SK-N-SH treated with all-trans-retinoic acid at 6 μM for 48 hours (cell line): ENCODE results near the gene TMEM167A.
A peak's percentile ranks its signal among the peaks of the same experiment; 100 is the strongest.

Experiments used
- ATAC-seq: fragments of 200-7000 bp; cut with Tn5 transposase; 3 replicates; pipeline ENCODE4 v1.9.1; 2020; ENCODE audit warnings: mild to moderate bottlenecking, moderate library complexity
- ARNTL ChIP-seq: fragments of 450-650 bp; formaldehyde crosslinking; IDR thresholded peaks from 2 replicates; pipeline ENCODE4 v1.5.0; 2020; ENCODE audit warnings: low read depth, mild to moderate bottlenecking, moderate library complexity, borderline replicate concordance
- BACH2 ChIP-seq: fragments of 250-450 bp; sonication (Bioruptor Pico); IDR thresholded peaks from 2 replicates; pipeline ENCODE4 v1.9.0; 2021; ENCODE audit warnings: mild to moderate bottlenecking, borderline replicate concordance
- CSDC2 ChIP-seq: fragments of 250-450 bp; sonication (Bioruptor Pico); IDR thresholded peaks from 2 replicates; pipeline ENCODE4 v1.5.0; 2020; ENCODE audit warnings: mild to moderate bottlenecking, moderate library complexity
- ESRRG ChIP-seq: fragments of 250-450 bp; sonication (Bioruptor Pico); IDR thresholded peaks from 2 replicates; pipeline ENCODE4 v1.6.1; 2021; ENCODE audit warnings: mild to moderate bottlenecking
- ISL1 ChIP-seq: fragments of 250-450 bp; sonication (Bioruptor Pico); IDR thresholded peaks from 2 replicates; pipeline ENCODE4 v2.1.2; 2022; ENCODE audit warnings: mild to moderate bottlenecking, moderate library complexity
- OSR1 ChIP-seq: fragments of 250-450 bp; sonication (Bioruptor Pico); IDR thresholded peaks from 2 replicates; pipeline ENCODE4 v1.8.0; 2022; ENCODE audit warnings: moderate library complexity, mild to moderate bottlenecking, inconsistent platforms
- POU6F1 ChIP-seq: fragments of 250-450 bp; sonication (Bioruptor Pico); IDR thresholded peaks from 2 replicates; pipeline ENCODE4 v1.8.0; 2021; ENCODE audit warnings: low read depth, mild to moderate bottlenecking, moderate library complexity, borderline replicate concordance
- SNAI2 ChIP-seq: fragments of 250-450 bp; sonication (Bioruptor Pico); IDR thresholded peaks from 2 replicates; pipeline ENCODE4 v1.5.0; 2020; ENCODE audit warnings: mild to moderate bottlenecking, moderate library complexity
- TCF4 ChIP-seq: fragments of 250-450 bp; sonication (Bioruptor Pico); IDR thresholded peaks from 2 replicates; pipeline ENCODE4 v1.8.0; 2021; ENCODE audit warnings: mild to moderate bottlenecking, moderate library complexity, borderline replicate concordance
- TOX ChIP-seq: fragments of 250-450 bp; sonication (Bioruptor Pico); IDR thresholded peaks from 2 replicates; pipeline ENCODE4 v1.8.0; 2021; ENCODE audit warnings: mild to moderate bottlenecking, moderate library complexity, borderline replicate concordance
- TSHZ2 ChIP-seq: fragments of 250-450 bp; sonication (Bioruptor Pico); IDR thresholded peaks from 2 replicates; pipeline ENCODE4 v1.5.0; 2020; ENCODE audit warnings: mild to moderate bottlenecking, moderate library complexity
- ZFP3 ChIP-seq: fragments of 250-450 bp; sonication (Bioruptor Pico); IDR thresholded peaks from 2 replicates; pipeline ENCODE4 v1.5.0; 2020; ENCODE audit warnings: mild to moderate bottlenecking, moderate library complexity
- ZNF565 ChIP-seq: fragments of 450-650 bp; formaldehyde crosslinking; conservative IDR thresholded peaks from 2 replicates; pipeline ENCODE4 v1.5.0; 2020; ENCODE audit warnings: low read depth, mild to moderate bottlenecking, moderate library complexity
- ZNF8 ChIP-seq: fragments of 450-650 bp; formaldehyde crosslinking; IDR thresholded peaks from 2 replicates; pipeline ENCODE4 v1.5.0; 2020; ENCODE audit warnings: mild to moderate bottlenecking, moderate library complexity
- TF ChIP-seq, protein P1 (sequence below): fragments of 250-450 bp; sonication (Bioruptor Pico); IDR thresholded peaks from 2 replicates; pipeline ENCODE4 v1.5.1; 2020; ENCODE audit warnings: low read depth, mild to moderate bottlenecking, moderate library complexity

TMEM167A gene

DNA sequence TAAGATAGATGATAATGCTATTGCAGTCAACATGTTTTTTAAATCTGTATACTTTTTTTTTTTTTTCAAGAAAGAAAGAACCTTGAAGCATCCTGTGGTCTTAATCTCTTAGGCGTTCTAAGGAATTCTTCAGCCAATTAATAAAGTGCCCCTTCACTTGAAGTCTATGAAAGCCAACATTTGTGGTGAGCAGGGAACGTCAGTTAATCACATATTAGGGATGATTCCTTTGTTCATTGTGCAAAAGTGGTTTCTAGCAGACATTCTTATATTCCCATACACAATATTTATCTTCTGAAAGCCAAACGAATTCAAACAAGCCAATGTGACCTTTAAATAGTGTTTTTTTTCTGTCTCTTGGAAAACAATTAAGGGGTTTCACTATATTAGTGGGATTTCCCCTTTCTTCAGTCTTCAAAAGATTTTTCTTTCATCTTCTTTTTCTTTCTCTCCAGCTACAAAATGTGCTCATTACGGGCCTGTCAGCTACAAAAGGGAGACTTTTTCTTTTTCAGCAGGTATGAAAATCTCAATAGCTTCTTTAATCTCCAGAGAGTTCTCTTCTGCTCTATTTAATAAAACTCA lies 40.1 kb downstream of the TMEM167A start:
- no peak for ATAC-seq
- TF ChIP-seq POU6F1 (CRISPR knock-in tag) (no peak), BACH2 (CRISPR knock-in tag) (no peak), SNAI2 (CRISPR knock-in tag) (no peak)

GRCh38 chr5:83035373-83036100 lies 41.7 kb downstream of the TMEM167A start:
- peak; percentile 97 for ATAC-seq
- TF ChIP-seq TCF4 (CRISPR knock-in tag) (0 out of 2 replicates have a peak, but pooled peaks have one; percentile 45), ARNTL (CRISPR knock-in tag) (no peak), TSHZ2 (CRISPR knock-in tag) (peak; percentile 56; the same call in 1 of the 2 replicates), ISL1 (CRISPR knock-in tag) (peak; percentile 36; the same call in 1 of the 2 replicates)

DNA sequence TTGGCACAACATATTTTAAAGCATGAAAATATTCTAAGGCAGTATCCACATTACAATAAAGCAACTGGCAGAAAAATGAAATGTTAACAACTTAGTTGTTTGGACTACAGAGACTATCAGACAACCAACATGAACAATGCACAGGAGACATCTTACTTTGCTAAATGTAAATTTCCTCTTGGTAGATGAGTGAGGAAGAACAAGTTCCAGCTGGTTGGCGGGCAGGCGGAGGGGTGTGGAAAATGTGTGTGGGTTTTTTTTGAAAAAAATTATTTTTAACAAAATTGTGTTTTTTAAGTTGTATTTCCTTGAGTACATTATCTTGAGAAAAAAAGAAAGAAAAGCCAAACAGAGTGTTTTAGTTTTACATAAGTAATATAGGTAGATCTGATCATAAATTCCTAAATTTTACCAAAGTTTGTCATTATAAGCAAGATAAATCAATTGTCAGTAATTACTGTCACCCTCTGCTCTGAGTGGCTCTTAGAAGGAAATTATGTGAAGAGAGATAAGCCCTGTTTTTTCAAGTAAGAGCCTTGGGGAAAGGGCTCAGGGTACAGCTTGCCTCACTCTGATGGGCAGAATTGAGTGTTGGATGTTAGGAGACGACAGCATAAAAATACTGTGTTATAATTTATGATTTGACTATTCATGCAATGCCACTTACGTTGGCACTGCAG lies 42.5 kb downstream of the TMEM167A start:
- no peak for ATAC-seq
- TF ChIP-seq ZFP3 (no peak), ZNF8 (CRISPR knock-in tag) (no peak), TSHZ2 (CRISPR knock-in tag) (no peak), TCF4 (CRISPR knock-in tag) (no peak), ARNTL (CRISPR knock-in tag) (no peak), CSDC2 (CRISPR knock-in tag) (no peak), OSR1 (CRISPR knock-in tag) (no peak), ESRRG (CRISPR knock-in tag) (no peak), TOX (CRISPR knock-in tag) (no peak), ZNF565 (CRISPR knock-in tag) (no peak)
- TF ChIP-seq, protein P1, sequence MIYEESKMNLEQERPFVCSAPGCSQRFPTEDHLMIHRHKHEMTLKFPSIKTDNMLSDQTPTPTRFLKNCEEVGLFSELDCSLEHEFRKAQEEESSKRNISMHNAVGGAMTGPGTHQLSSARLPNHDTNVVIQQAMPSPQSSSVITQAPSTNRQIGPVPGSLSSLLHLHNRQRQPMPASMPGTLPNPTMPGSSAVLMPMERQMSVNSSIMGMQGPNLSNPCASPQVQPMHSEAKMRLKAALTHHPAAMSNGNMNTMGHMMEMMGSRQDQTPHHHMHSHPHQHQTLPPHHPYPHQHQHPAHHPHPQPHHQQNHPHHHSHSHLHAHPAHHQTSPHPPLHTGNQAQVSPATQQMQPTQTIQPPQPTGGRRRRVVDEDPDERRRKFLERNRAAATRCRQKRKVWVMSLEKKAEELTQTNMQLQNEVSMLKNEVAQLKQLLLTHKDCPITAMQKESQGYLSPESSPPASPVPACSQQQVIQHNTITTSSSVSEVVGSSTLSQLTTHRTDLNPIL (CRISPR knock-in tag), result no peak

DNA sequence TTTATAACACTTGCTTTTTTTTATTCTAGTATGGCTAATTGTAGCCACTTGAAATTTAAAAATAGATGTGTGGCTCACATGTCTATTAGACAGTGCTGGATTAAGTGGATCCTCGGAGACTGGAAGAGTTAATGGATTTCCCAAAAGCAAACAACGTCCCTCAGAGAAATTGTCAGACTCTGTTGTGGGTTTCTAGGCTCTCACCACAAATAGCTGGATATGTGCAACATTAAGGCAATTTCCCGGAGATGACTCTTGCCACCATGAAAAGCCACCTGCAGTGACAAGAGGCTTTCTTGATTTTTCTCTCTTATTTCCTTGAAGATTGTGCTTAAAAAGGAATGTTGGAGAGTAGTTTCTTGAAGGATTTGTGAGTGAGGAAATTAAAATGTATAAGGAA lies 43.2 kb downstream of the TMEM167A start:
- no peak for TF ChIP-seq TCF4 (CRISPR knock-in tag)
- ATAC-seq, result no peak
